ENCODE measurements around the gene URAD. TPM values are rescaled to one million over a fixed set of nuclear protein-coding genes. Genes with fewer than 3 reads are reported as not detected.

URAD gene
- total RNA-seq, 6 experiments from 2014 or later, result not detected

DNA sequence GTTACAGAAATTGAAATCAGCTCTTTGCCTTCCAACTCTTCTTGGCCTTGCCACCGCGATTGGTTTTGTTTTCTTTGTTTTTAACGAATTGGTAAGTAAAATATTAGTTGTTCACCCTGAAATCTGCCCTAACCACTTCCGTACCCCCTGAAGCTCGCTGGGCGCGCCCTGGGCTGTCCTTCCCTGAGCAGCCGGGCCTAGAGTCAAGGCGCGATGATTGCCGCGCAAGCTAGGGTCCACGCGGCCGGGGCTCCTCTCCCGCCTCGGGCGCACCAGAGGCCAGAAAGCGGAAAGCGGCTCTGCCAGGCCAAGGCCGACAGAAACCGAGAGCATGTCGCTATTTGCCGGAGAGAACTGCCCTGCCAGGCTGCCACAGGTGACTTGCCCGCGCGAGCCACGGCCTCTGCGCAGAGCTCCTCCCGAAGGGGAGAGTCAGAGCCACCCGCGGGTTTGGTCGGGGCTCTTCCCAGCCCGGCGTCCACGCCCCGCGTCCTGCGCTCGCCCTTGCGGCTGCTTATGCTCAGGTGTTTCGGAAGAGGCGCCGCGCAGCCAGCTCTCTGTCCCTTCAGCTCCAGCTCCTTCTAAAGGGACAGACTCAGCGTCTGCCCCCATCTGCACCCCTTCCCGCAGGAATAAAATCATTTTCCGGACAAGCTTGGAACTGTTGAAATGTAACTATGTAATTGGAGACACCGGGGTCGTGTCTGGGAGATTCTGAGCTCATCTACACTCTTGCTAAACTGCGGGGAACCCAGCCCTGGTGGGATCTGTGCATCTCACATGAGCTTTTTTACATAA is 12.7 kb downstream of the URAD start:
- TF ChIP-seq, protein P1, sequence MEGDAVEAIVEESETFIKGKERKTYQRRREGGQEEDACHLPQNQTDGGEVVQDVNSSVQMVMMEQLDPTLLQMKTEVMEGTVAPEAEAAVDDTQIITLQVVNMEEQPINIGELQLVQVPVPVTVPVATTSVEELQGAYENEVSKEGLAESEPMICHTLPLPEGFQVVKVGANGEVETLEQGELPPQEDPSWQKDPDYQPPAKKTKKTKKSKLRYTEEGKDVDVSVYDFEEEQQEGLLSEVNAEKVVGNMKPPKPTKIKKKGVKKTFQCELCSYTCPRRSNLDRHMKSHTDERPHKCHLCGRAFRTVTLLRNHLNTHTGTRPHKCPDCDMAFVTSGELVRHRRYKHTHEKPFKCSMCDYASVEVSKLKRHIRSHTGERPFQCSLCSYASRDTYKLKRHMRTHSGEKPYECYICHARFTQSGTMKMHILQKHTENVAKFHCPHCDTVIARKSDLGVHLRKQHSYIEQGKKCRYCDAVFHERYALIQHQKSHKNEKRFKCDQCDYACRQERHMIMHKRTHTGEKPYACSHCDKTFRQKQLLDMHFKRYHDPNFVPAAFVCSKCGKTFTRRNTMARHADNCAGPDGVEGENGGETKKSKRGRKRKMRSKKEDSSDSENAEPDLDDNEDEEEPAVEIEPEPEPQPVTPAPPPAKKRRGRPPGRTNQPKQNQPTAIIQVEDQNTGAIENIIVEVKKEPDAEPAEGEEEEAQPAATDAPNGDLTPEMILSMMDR (IDR thresholded peaks at IDR 0.05), result no peak
- Mint-ChIP-seq H3K36me3 (ENCODE audit: low read depth) (no peaks in the 10 kb centered on the region), H3K27ac (no peak overlapping the region), H3K4me3 (no peak overlapping the region), H3K27me3 (ENCODE audit: insufficient read depth) (peaks cover 78% of the 10 kb centered on the region), H3K4me1 (ENCODE audit: low read depth) (peaks cover 8% of the 10 kb centered on the region; the same call in 1 of the 2 replicates), H3K9me3 (peaks cover 4% of the 10 kb centered on the region; the same call in 1 of the 2 replicates)
- DNase-seq, result no peak

- Mint-ChIP-seq H3K9me3 (peaks cover 4% of the 10 kb centered on the region; the same call in 1 of the 2 replicates), H3K27ac (no peak overlapping the region), H3K27me3 (ENCODE audit: insufficient read depth) (peaks cover 79% of the 10 kb centered on the region), H3K4me1 (ENCODE audit: low read depth) (peaks cover under 1% of the 10 kb centered on the region; the same call in 1 of the 2 replicates), H3K36me3 (ENCODE audit: low read depth) (no peaks in the 10 kb centered on the region), H3K4me3 (no peak overlapping the region)
- TF ChIP-seq, protein P1 (IDR thresholded peaks at IDR 0.05), result no peak
- no peak for DNase-seq
Measured at GRCh38 chr13:27973961-27974662, 14.4 kb downstream of the URAD start.

GRCh38 chr13:27973291-27973690 is 15.2 kb downstream of the URAD start:
- H3K4me1 Mint-ChIP-seq (ENCODE audit: low read depth), result no peaks in the 10 kb centered on the region
- no peak overlapping the region for H3K27ac Mint-ChIP-seq
- H3K4me3 Mint-ChIP-seq, result no peak overlapping the region
- no peaks in the 10 kb centered on the region for H3K36me3 Mint-ChIP-seq (ENCODE audit: low read depth)
- peaks cover 73% of the 10 kb centered on the region for H3K27me3 Mint-ChIP-seq (ENCODE audit: insufficient read depth)
- no peak for DNase-seq
- peaks cover 4% of the 10 kb centered on the region; the same call in 1 of the 2 replicates for H3K9me3 Mint-ChIP-seq
- TF ChIP-seq, protein P1 (IDR thresholded peaks at IDR 0.05), result no peak

GRCh38 chr13:27972478-27972820 is 16.0 kb downstream of the URAD start:
- H3K4me3 Mint-ChIP-seq, result no peak overlapping the region
- H3K36me3 Mint-ChIP-seq (ENCODE audit: low read depth), result no peaks in the 10 kb centered on the region
- peaks cover 77% of the 10 kb centered on the region for H3K27me3 Mint-ChIP-seq (ENCODE audit: insufficient read depth)
- DNase-seq, result no peak
- no peak overlapping the region for H3K27ac Mint-ChIP-seq
- TF ChIP-seq, protein P1 (IDR thresholded peaks at IDR 0.05), result no peak
- no peaks in the 10 kb centered on the region for H3K4me1 Mint-ChIP-seq (ENCODE audit: low read depth)
- peaks cover under 1% of the 10 kb centered on the region; the same call in 1 of the 2 replicates for H3K9me3 Mint-ChIP-seq

- Mint-ChIP-seq H3K4me3 (no peak overlapping the region), H3K27ac (no peak overlapping the region), H3K9me3 (no peaks in the 10 kb centered on the region), H3K27me3 (ENCODE audit: insufficient read depth) (peaks cover 77% of the 10 kb centered on the region), H3K4me1 (ENCODE audit: low read depth) (no peaks in the 10 kb centered on the region), H3K36me3 (ENCODE audit: low read depth) (no peaks in the 10 kb centered on the region)
- TF ChIP-seq, protein P1 (IDR thresholded peaks at IDR 0.05), result no peak
- no peak for DNase-seq
Measured at GRCh38 chr13:27971776-27972477, 16.6 kb downstream of the URAD start.

All from HFFc6 (cell line).